Measurements from ENCODE around the gene SZRD1.

DNA sequence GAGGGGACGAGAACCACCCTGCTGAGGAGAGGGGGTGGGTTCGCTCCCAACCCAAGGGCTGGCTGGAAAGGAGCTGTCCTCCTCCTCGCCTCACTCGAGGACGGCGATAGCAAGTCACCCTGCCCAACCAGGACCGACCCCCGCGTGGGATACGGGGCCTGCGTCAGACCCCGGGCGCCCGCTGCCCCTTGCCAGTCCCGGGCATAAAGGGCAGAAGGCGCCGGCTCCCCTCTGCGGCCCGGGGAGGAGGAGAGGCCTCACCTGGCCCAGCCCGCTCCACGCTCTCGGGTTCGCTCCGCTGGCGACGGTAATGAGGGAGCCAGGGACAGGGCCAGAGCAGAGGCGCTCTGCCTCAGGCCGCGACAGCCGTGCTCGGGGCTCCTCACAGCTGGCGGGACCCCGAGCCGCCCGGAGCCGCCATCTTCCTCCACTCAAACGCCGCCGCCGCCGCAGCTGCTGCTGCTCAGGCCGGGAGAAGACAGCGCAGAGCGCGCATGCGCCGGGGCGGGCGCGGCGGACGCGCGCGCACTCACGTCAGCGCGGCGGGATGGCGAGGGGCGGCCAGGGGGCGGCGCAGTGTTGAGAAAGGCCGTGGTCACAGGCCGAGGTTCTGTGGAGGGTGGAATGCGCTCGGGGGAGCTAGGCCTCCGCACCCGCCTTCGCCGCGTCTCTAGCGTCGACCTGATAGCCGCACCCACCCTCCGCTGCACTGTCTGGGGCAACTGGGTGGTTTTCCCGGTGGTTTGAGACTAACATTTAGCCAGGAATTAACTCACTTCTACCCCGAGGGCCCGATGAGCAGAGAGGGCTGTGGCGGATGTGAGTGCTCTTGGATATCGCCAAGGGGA lies 14.8 kb upstream of the SZRD1 start, which contains the start of gene FBXO42:
- TF ChIP-seq, protein P1, sequence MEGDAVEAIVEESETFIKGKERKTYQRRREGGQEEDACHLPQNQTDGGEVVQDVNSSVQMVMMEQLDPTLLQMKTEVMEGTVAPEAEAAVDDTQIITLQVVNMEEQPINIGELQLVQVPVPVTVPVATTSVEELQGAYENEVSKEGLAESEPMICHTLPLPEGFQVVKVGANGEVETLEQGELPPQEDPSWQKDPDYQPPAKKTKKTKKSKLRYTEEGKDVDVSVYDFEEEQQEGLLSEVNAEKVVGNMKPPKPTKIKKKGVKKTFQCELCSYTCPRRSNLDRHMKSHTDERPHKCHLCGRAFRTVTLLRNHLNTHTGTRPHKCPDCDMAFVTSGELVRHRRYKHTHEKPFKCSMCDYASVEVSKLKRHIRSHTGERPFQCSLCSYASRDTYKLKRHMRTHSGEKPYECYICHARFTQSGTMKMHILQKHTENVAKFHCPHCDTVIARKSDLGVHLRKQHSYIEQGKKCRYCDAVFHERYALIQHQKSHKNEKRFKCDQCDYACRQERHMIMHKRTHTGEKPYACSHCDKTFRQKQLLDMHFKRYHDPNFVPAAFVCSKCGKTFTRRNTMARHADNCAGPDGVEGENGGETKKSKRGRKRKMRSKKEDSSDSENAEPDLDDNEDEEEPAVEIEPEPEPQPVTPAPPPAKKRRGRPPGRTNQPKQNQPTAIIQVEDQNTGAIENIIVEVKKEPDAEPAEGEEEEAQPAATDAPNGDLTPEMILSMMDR (IDR thresholded peaks at IDR 0.05) = peak in 3 of 5 experiments; percentile 32 to 50 (median 43)
- TF ChIP-seq EP300 (IDR thresholded peaks at IDR 0.05; ENCODE audit: low read depth) (no peak), POLR2AphosphoS5 (IDR thresholded peaks at IDR 0.05) (peak; percentile 82 to 92 (median 86)), POLR2A (IDR thresholded peaks at IDR 0.05) (peak; percentile 80)
